Dedifferentiated amniotic fluid mesenchymal stem cell (primary cell): ENCODE results near the gene CHODL.

ENCODE experiments used
- DNase-seq: peaks from one replicate; pipeline ENCODE4 v3.0.0-alpha.2; 2016; ENCODE audit errors: extremely low spot score

Gene CHODL

GRCh38 chr21:18244671-18245463 is at the start of gene CHODL:
Gene CHODL, plus strand, starts transcription at chr21:18244833. Its CDS starts 391 bp downstream, at chr21:18245224.
- DNase-seq, result no peak

GRCh38 chr21:18204931-18205330 is 39.7 kb upstream of the CHODL start:
- no peak for DNase-seq

- DNase-seq, result no peak
Observed at GRCh38 chr21:18218331-18218730, 26.3 kb upstream of the CHODL start.

GRCh38 chr21:18220498-18220897 is 24.1 kb upstream of the CHODL start:
- DNase-seq, result no peak

GRCh38 chr21:18222346-18222745 is 22.3 kb upstream of the CHODL start:
- DNase-seq, result no peak

- no peak for DNase-seq
Observed at GRCh38 chr21:18228060-18228739, 16.4 kb upstream of the CHODL start.

GRCh38 chr21:18235545-18235944 is 9.1 kb upstream of the CHODL start:
- no peak for DNase-seq

GRCh38 chr21:18245464-18245967 is 883 bp downstream of the CHODL start:
- DNase-seq, result no peak

GRCh38 chr21:18248171-18248570 is 3.5 kb downstream of the CHODL start:
- no peak for DNase-seq

GRCh38 chr21:18249672-18250071 is 5.0 kb downstream of the CHODL start:
- no peak for DNase-seq

- DNase-seq, result no peak
Observed at GRCh38 chr21:18251065-18251464, 6.4 kb downstream of the CHODL start.

- no peak for DNase-seq
Observed at GRCh38 chr21:18252256-18252655, 7.6 kb downstream of the CHODL start.

- DNase-seq, result no peak
Observed at GRCh38 chr21:18252680-18253079, 8.0 kb downstream of the CHODL start.

- DNase-seq, result no peak
Observed at GRCh38 chr21:18253221-18253620, 8.6 kb downstream of the CHODL start.

- no peak for DNase-seq
Observed at GRCh38 chr21:18253799-18254198, 9.2 kb downstream of the CHODL start.

GRCh38 chr21:18265944-18266343 is 21.3 kb downstream of the CHODL start:
- no peak for DNase-seq

- DNase-seq, result no peak
Observed at GRCh38 chr21:18267496-18267895, 22.9 kb downstream of the CHODL start.

GRCh38 chr21:18268906-18269305 is 24.3 kb downstream of the CHODL start:
- no peak for DNase-seq

- no peak for DNase-seq
Observed at GRCh38 chr21:18269856-18270255, 25.2 kb downstream of the CHODL start.

- DNase-seq, result no peak
Observed at GRCh38 chr21:18273400-18273799, 28.8 kb downstream of the CHODL start.

- DNase-seq, result no peak
Observed at GRCh38 chr21:18274370-18274769, 29.7 kb downstream of the CHODL start.

- no peak for DNase-seq
Observed at GRCh38 chr21:18275781-18276180, 31.1 kb downstream of the CHODL start.

- DNase-seq, result no peak
Observed at GRCh38 chr21:18285379-18285778, 40.7 kb downstream of the CHODL start.
